ENCODE data around the gene RUNX2. TPM values are rescaled to one million over a fixed set of nuclear protein-coding genes. Genes with fewer than 3 reads are reported as not detected.

The RUNX2 gene
- total and polyA plus RNA-seq, 9 of the 15 experiments (the other 6 are each of a cell fraction or from before 2014, with no cell fraction given), result 0.29 to 1.00 (median 0.43) TPM

DNA sequence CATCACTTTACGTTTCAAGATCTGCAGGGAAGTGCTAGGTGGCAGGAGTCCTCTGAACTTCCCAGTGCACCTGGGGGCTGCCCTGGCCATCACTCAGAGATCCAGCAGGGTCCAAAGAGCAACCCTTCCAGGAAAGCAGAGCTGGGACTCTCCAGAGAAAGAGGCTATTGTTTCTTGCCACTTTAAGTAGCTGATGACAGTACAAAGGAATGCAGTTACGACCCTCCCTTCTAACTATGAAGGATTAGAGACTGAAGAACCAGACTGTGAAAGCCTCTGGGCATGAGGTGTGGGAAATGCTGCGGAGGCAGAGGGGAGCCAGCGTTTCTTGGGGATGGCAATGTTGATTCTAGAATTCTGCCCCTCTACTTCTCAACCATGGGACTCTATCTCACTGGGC, 238.8 kb downstream of the RUNX2 start:
- no peak overlapping the region for H3K4me2 ChIP-seq (ENCODE audit: insufficient read depth, low read length)
- 0% methylated on average over 4 of the region's 4 CpGs for WGBS (ENCODE audit: insufficient coverage, low coverage, missing lambda C conversion rate)
- no peak for ATAC-seq
- in situ Hi-C loops (cut with MboI), result no loop called here
- TF ChIP-seq SNRNP70 (optimal IDR thresholded peaks at IDR 0.05; ENCODE audit: low read depth, low read length), result no peak
- no peak for TF ChIP-seq CSDE1 (IDR thresholded peaks at IDR 0.05)
- TF ChIP-seq, protein P1, sequence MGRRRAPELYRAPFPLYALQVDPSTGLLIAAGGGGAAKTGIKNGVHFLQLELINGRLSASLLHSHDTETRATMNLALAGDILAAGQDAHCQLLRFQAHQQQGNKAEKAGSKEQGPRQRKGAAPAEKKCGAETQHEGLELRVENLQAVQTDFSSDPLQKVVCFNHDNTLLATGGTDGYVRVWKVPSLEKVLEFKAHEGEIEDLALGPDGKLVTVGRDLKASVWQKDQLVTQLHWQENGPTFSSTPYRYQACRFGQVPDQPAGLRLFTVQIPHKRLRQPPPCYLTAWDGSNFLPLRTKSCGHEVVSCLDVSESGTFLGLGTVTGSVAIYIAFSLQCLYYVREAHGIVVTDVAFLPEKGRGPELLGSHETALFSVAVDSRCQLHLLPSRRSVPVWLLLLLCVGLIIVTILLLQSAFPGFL (CRISPR knock-in tag; IDR thresholded peaks at IDR 0.05), result no peak
- no peak for TF ChIP-seq HMG20A (CRISPR knock-in tag; conservative IDR thresholded peaks at IDR 0.05)
- no peak for TF ChIP-seq ZNF695 (CRISPR knock-in tag; IDR thresholded peaks at IDR 0.05)
- no peak for TF ChIP-seq PTTG1 (tag; IDR thresholded peaks at IDR 0.05; ENCODE audit: low read depth)
- no peak for TF ChIP-seq PHF8 (IDR thresholded peaks at IDR 0.05; ENCODE audit: borderline replicate concordance, low read length)
- TF ChIP-seq EP400 (IDR thresholded peaks at IDR 0.05), result no peak
- no peak for TF ChIP-seq ELF4 (CRISPR knock-in tag; IDR thresholded peaks at IDR 0.05)
- TF ChIP-seq MCM7 (IDR thresholded peaks at IDR 0.05), result no peak
- no peak for TF ChIP-seq ZNF778 (CRISPR knock-in tag; IDR thresholded peaks at IDR 0.05)
- no peak for TF ChIP-seq ZNF274 (IDR thresholded peaks at IDR 0.05; ENCODE audit: borderline replicate concordance, low read depth, low read length)
- no peak overlapping the region for H3K4me3 ChIP-seq
- ChIA-PET POLR2A (no interaction called here), CTCF (ENCODE audit: low intra/inter-chr PET ratio) (no interaction called here)
- H3K9me3 ChIP-seq (replicated peaks; ENCODE audit: control insufficient read depth, insufficient read depth, low read depth, low read length), result no peaks in the 10 kb centered on the region
- H3K9ac ChIP-seq (ENCODE audit: insufficient read depth in 1 of 2, low read depth in 2 of 2, low read length in 2 of 2), result no peak overlapping the region
- no peaks in the 10 kb centered on the region for H3K36me3 ChIP-seq (ENCODE audit: control insufficient read depth, insufficient read depth, low read length)
- no TSS peak for BruUV-seq (replicated peaks)
- H3K27me3 ChIP-seq (ENCODE audit: control insufficient read depth in 2 of 2, insufficient read depth in 2 of 2, low read length in 2 of 2), result peaks cover 2 to 36% of the 10 kb centered on the region in 2 experiments; a peak in 3 of 5 replicates
- no peak overlapping the region for H3K27ac ChIP-seq (ENCODE audit: extremely low read depth, low read depth, low read length)
- no peak for FAIRE-seq
- H3K4me1 ChIP-seq (replicated peaks in 1 of 2; ENCODE audit: control insufficient read depth in 2 of 2, insufficient read depth in 2 of 2, low read length in 2 of 2), result no peaks in the 10 kb centered on the region
- H3K9me1 ChIP-seq (ENCODE audit: control insufficient read depth, insufficient read depth, low read length), result no peaks in the 10 kb centered on the region
- H4K20me1 ChIP-seq (replicated peaks; ENCODE audit: control insufficient read depth, insufficient read depth, low read length), result no peaks in the 10 kb centered on the region
- no peak overlapping the region for H2AFZ ChIP-seq (ENCODE audit: low read depth, low read length)
- DNase-seq (ENCODE audit: extremely low read depth in 1 of 4, low spot score in 3 of 4), result no peak
- intact Hi-C loops (cut with micrococcal nuclease), result no loop called here
- no peaks in the 10 kb centered on the region for H3K79me2 ChIP-seq (ENCODE audit: control insufficient read depth, insufficient read depth, low read length)

All from K562 (cell line).